HEK293 (cell line): ENCODE results near the gene AGO1.

Experiments
- TCF7L2 ChIP-seq: IDR thresholded peaks from 2 replicates; pipeline ENCODE4 v1.6.1; 2011; ENCODE audit warnings: low read depth, mild to moderate bottlenecking, inconsistent platforms, low read length, moderate library complexity, borderline replicate concordance
- YY1 ChIP-seq: fragments of 450-650 bp; formaldehyde crosslinking; IDR thresholded peaks from 2 replicates; pipeline ENCODE4 v1.5.1; 2018; ENCODE audit warnings: missing biosample characterization, missing genetic modification characterization
- ZIC2 ChIP-seq: fragments of 450-650 bp; formaldehyde crosslinking; IDR thresholded peaks from 2 replicates; pipeline ENCODE4 v1.5.1; 2016; ENCODE audit warnings: missing biosample characterization, missing genetic modification characterization
- ZNF169 ChIP-seq: fragments of 450-650 bp; formaldehyde crosslinking; IDR thresholded peaks from 2 replicates; pipeline ENCODE4 v1.5.1; 2016; ENCODE audit warnings: missing biosample characterization, missing genetic modification characterization
- ZNF596 ChIP-seq: fragments of 450-650 bp; IDR thresholded peaks from 2 replicates; pipeline ENCODE4 v1.5.0; 2018; ENCODE audit warnings: missing biosample characterization, mild to moderate bottlenecking, missing genetic modification characterization, moderate library complexity
- TF ChIP-seq, protein P1 (sequence below): fragments of 450-650 bp; formaldehyde crosslinking; IDR thresholded peaks from 2 replicates; pipeline ENCODE4 v1.5.1; 2016; ENCODE audit warnings: missing biosample characterization, missing genetic modification characterization
- TF ChIP-seq, protein P2 (sequence below): fragments of 450-650 bp; formaldehyde crosslinking; IDR thresholded peaks from 2 replicates; pipeline ENCODE4 v1.5.1; 2016; ENCODE audit warnings: missing biosample characterization, missing genetic modification characterization
- TF ChIP-seq, protein P3 (sequence below): fragments of 450-650 bp; formaldehyde crosslinking; IDR thresholded peaks from 2 replicates; pipeline ENCODE4 v1.5.1; 2016; ENCODE audit warnings: missing biosample characterization, missing genetic modification characterization
- TF ChIP-seq, protein P4 (sequence below): fragments of 450-650 bp; formaldehyde crosslinking; optimal IDR thresholded peaks from 2 replicates; pipeline ENCODE3; 2016; ENCODE audit warnings: missing biosample characterization, mild to moderate bottlenecking, missing genetic modification characterization
- TF ChIP-seq, protein P5 (sequence below): fragments of 450-650 bp; formaldehyde crosslinking; IDR thresholded peaks from 2 replicates; pipeline ENCODE4 v1.5.1; 2016; ENCODE audit warnings: missing biosample characterization, missing genetic modification characterization
- TF ChIP-seq, protein P6 (sequence below): fragments of 450-650 bp; formaldehyde crosslinking; IDR thresholded peaks from 2 replicates; pipeline ENCODE4 v1.5.1; 2016; ENCODE audit warnings: missing biosample characterization, missing genetic modification characterization, borderline replicate concordance

DNA sequence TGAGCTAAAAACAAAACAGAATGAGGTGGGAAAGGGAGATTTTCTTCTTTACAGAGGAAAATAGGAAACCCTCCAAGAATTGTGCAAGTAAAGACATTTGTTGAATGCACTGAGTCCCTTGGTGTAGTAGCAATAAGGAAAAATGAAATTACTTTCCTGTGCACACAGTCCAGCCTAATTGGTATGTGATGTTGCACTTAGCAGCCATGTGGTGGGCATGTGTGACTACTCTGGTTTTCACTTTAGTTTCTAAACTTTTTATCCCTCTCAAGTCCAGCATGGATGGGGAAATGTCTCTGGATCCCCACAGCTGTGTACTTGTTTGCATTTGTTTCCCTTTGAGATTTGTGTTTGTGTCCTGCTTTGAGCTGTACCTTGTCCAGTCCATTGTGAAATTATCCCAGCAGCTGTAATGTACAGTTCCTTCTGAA is 40.8 kb downstream of the AGO1 start:
- TF ChIP-seq, protein P1, sequence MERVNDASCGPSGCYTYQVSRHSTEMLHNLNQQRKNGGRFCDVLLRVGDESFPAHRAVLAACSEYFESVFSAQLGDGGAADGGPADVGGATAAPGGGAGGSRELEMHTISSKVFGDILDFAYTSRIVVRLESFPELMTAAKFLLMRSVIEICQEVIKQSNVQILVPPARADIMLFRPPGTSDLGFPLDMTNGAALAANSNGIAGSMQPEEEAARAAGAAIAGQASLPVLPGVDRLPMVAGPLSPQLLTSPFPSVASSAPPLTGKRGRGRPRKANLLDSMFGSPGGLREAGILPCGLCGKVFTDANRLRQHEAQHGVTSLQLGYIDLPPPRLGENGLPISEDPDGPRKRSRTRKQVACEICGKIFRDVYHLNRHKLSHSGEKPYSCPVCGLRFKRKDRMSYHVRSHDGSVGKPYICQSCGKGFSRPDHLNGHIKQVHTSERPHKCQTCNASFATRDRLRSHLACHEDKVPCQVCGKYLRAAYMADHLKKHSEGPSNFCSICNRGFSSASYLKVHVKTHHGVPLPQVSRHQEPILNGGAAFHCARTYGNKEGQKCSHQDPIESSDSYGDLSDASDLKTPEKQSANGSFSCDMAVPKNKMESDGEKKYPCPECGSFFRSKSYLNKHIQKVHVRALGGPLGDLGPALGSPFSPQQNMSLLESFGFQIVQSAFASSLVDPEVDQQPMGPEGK, result no peak
- TF ChIP-seq YY1 (tag by site-specific recombination) (no peak), ZNF169 (no peak), ZNF596 (no peak), TCF7L2 (no peak), ZIC2 (tag by site-specific recombination) (no peak)
- TF ChIP-seq, protein P2, sequence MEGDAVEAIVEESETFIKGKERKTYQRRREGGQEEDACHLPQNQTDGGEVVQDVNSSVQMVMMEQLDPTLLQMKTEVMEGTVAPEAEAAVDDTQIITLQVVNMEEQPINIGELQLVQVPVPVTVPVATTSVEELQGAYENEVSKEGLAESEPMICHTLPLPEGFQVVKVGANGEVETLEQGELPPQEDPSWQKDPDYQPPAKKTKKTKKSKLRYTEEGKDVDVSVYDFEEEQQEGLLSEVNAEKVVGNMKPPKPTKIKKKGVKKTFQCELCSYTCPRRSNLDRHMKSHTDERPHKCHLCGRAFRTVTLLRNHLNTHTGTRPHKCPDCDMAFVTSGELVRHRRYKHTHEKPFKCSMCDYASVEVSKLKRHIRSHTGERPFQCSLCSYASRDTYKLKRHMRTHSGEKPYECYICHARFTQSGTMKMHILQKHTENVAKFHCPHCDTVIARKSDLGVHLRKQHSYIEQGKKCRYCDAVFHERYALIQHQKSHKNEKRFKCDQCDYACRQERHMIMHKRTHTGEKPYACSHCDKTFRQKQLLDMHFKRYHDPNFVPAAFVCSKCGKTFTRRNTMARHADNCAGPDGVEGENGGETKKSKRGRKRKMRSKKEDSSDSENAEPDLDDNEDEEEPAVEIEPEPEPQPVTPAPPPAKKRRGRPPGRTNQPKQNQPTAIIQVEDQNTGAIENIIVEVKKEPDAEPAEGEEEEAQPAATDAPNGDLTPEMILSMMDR (tag by site-specific recombination), result no peak
- TF ChIP-seq, protein P3, sequence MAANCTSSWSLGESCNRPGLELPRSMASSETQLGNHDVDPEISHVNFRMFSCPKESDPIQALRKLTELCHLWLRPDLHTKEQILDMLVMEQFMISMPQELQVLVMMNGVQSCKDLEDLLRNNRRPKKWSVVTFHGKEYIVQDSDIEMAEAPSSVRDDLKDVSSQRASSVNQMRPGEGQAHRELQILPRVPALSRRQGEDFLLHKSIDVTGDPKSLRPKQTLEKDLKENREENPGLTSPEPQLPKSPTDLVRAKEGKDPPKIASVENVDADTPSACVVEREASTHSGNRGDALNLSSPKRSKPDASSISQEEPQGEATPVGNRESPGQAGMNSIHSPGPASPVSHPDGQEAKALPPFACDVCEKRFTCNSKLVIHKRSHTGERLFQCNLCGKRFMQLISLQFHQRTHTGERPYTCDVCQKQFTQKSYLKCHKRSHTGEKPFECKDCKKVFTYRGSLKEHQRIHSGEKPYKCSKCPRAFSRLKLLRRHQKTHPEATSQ, result no peak
- TF ChIP-seq, protein P4, sequence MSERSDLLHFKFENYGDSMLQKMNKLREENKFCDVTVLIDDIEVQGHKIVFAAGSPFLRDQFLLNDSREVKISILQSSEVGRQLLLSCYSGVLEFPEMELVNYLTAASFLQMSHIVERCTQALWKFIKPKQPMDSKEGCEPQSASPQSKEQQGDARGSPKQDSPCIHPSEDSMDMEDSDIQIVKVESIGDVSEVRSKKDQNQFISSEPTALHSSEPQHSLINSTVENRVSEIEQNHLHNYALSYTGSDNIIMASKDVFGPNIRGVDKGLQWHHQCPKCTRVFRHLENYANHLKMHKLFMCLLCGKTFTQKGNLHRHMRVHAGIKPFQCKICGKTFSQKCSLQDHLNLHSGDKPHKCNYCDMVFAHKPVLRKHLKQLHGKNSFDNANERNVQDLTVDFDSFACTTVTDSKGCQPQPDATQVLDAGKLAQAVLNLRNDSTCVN (tag by site-specific recombination), result no peak
- TF ChIP-seq, protein P5, sequence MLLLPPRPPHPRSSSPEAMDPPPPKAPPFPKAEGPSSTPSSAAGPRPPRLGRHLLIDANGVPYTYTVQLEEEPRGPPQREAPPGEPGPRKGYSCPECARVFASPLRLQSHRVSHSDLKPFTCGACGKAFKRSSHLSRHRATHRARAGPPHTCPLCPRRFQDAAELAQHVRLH (tag by site-specific recombination), result no peak
- TF ChIP-seq, protein P6, sequence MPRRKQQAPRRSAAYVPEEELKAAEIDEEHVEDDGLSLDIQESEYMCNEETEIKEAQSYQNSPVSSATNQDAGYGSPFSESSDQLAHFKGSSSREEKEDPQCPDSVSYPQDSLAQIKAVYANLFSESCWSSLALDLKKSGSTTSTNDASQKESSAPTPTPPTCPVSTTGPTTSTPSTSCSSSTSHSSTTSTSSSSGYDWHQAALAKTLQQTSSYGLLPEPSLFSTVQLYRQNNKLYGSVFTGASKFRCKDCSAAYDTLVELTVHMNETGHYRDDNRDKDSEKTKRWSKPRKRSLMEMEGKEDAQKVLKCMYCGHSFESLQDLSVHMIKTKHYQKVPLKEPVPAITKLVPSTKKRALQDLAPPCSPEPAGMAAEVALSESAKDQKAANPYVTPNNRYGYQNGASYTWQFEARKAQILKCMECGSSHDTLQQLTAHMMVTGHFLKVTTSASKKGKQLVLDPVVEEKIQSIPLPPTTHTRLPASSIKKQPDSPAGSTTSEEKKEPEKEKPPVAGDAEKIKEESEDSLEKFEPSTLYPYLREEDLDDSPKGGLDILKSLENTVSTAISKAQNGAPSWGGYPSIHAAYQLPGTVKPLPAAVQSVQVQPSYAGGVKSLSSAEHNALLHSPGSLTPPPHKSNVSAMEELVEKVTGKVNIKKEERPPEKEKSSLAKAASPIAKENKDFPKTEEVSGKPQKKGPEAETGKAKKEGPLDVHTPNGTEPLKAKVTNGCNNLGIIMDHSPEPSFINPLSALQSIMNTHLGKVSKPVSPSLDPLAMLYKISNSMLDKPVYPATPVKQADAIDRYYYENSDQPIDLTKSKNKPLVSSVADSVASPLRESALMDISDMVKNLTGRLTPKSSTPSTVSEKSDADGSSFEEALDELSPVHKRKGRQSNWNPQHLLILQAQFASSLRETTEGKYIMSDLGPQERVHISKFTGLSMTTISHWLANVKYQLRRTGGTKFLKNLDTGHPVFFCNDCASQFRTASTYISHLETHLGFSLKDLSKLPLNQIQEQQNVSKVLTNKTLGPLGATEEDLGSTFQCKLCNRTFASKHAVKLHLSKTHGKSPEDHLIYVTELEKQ (tag by site-specific recombination), result no peak
